Neural progenitor cell (in vitro differentiated cells): ENCODE data around the gene CDCA4.

Source experiments
- CTCF ChIP-seq: fragments of 200-600 bp; sonication (generic); IDR thresholded peaks from 2 replicates; pipeline ENCODE4 v1.5.1; 2017; ENCODE audit warnings: antibody characterized with exemption, mild to moderate bottlenecking
- EZH2 ChIP-seq: fragments of 200-600 bp; sonication (generic); IDR thresholded peaks from 2 replicates; pipeline ENCODE4 v1.6.1; 2017; ENCODE audit warnings: antibody characterized with exemption, mild to moderate bottlenecking, moderate library complexity

- TF ChIP-seq EZH2 (no peak), CTCF (no peak)
These were observed 44.7 kb upstream of the CDCA4 start, which contains the start of gene GPR132 for GRCh38 chr14:105065280-105066228.
